CD4-positive, alpha-beta T cell treated with Interleukin-15 for 1 hour (primary cell): ENCODE measurements around the gene BNIP3.
"Not testable (repeated sequence)": the region's sequence is repeated elsewhere in the genome, so short reads cannot be mapped to it uniquely, and the experiment has no call there.

Experiments used
- DNase-seq: peaks from one replicate; pipeline ENCODE4 v3.0.0-alpha.2; 2020

BNIP3 gene

GRCh38 chr10:132001238-132001972 is 19.7 kb upstream of the BNIP3 start:
- DNase-seq: no peak

- no peak for DNase-seq
These were observed 17.3 kb upstream of the BNIP3 start for GRCh38 chr10:131998845-131999681.

- no peak for DNase-seq
These were observed 16.5 kb upstream of the BNIP3 start for GRCh38 chr10:131998050-131998844.

- no peak for DNase-seq
These were observed 15.8 kb upstream of the BNIP3 start for GRCh38 chr10:131997366-131998049.

GRCh38 chr10:131996466-131997365 is 15.0 kb upstream of the BNIP3 start:
- no peak for DNase-seq

GRCh38 chr10:131994435-131994834 is 12.7 kb upstream of the BNIP3 start:
- no peak for DNase-seq

GRCh38 chr10:131993275-131993674 is 11.6 kb upstream of the BNIP3 start:
- no peak for DNase-seq

- no peak for DNase-seq
These were observed 10.0 kb upstream of the BNIP3 start for GRCh38 chr10:131991726-131992125.

- DNase-seq: not testable (repeated sequence)
These were observed 6.1 kb upstream of the BNIP3 start for GRCh38 chr10:131987786-131988185.

GRCh38 chr10:131987301-131987700 is 5.6 kb upstream of the BNIP3 start:
- not testable (repeated sequence) for DNase-seq

GRCh38 chr10:131986851-131987250 is 5.1 kb upstream of the BNIP3 start:
- not testable (repeated sequence) for DNase-seq

- DNase-seq: no peak
These were observed 2.1 kb upstream of the BNIP3 start for GRCh38 chr10:131983780-131984179.

GRCh38 chr10:131982796-131983195 is 1.1 kb upstream of the BNIP3 start:
- DNase-seq: no peak

GRCh38 chr10:131982185-131982756 is 548 bp upstream of the BNIP3 start:
- DNase-seq: no peak

GRCh38 chr10:131980761-131981428 is 828 bp downstream of the BNIP3 start:
- DNase-seq: no peak

- DNase-seq: no peak
These were observed 1.4 kb downstream of the BNIP3 start for GRCh38 chr10:131980321-131980720.

GRCh38 chr10:131979821-131980270 is 1.9 kb downstream of the BNIP3 start:
- DNase-seq: no peak

GRCh38 chr10:131979336-131979735 is 2.4 kb downstream of the BNIP3 start:
- DNase-seq: no peak

GRCh38 chr10:131978851-131979250 is 2.9 kb downstream of the BNIP3 start:
- DNase-seq: no peak

- DNase-seq: no peak
These were observed 3.4 kb downstream of the BNIP3 start for GRCh38 chr10:131978366-131978765.
